ENCODE data around the gene LRCH4.
A peak's percentile ranks its signal among the peaks of the same experiment; 100 is the strongest.

The LRCH4 gene, protein sequence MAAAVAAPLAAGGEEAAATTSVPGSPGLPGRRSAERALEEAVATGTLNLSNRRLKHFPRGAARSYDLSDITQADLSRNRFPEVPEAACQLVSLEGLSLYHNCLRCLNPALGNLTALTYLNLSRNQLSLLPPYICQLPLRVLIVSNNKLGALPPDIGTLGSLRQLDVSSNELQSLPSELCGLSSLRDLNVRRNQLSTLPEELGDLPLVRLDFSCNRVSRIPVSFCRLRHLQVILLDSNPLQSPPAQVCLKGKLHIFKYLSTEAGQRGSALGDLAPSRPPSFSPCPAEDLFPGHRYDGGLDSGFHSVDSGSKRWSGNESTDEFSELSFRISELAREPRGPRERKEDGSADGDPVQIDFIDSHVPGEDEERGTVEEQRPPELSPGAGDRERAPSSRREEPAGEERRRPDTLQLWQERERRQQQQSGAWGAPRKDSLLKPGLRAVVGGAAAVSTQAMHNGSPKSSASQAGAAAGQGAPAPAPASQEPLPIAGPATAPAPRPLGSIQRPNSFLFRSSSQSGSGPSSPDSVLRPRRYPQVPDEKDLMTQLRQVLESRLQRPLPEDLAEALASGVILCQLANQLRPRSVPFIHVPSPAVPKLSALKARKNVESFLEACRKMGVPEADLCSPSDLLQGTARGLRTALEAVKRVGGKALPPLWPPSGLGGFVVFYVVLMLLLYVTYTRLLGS

DNA sequence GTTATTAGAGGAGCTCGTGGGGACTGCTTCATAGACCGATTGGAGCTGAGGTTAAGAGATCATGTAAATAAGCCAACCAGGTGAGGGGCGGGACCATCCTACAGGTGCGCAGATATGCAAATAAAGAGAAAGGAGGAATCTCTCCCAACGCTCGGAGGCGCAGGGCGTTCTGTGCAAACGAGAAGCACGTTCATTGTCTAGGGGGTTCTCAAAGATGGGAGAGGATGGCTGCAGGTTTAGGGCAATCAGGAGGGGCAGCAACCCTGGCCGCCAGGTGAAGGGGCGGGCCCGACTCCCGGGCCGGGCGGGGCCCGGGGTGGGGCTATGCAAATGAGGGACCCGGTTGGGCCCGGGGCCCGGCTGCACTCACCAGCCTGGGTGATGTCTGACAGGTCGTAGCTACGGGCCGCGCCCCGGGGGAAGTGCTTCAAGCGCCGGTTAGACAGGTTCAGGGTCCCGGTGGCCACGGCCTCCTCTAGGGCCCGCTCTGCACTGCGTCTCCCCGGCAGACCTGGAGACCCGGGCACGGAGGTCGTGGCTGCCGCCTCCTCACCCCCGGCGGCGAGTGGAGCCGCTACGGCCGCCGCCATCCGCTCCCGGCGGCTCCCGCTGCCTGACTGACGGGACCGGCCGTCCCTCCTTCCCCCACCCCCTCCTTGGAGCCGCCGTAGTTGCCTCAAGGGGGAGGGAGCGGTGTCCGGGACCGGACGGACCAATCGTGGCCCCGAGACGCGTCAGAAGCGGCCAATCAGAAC, at the start of gene LRCH4:
Gene LRCH4 (minus strand): TSS at position 619 of the 755 bp plus-strand sequence. CDS start 29 bp downstream, at position 590.
- DNase-seq = peak; percentile 48

DNA sequence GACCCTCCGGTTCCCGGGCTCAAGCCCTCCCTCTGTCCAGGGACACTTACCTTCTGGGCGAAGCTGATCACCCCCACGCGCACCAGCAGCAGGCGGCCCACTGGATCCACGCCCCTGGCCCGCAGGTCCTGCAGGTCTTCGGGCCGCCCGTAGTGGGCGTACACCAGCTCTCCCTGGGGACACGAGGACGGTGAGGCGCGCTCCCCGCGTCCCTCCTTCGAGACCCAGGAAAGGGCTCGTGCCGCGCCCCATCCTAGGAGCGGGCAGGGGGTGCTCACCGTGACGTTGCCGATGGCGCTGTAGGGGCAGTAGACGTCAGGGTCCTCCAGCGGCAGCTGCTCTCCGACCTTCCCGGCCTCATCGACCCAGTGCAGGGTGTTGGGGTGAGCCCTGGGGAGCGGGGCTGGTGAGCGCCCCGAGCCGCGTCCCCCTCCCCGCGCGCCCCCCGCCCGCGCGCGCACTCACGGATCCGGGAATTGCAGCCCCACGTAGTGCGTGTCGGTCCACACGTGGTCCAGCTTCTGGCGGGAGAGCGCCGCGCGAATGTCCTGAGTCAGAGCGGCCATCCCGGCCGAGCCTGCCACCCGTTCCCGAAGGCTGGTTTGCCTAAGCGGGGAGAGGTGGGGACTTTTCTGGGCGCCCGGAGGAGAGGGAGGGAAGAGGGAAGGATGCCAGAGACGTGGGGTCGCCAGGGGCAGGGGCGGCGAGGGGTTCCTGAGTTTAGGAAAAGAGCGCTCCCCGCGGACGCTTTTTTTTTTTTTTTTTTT, 47.2 kb upstream of the LRCH4 start:
- DNase-seq = no peak

DNA sequence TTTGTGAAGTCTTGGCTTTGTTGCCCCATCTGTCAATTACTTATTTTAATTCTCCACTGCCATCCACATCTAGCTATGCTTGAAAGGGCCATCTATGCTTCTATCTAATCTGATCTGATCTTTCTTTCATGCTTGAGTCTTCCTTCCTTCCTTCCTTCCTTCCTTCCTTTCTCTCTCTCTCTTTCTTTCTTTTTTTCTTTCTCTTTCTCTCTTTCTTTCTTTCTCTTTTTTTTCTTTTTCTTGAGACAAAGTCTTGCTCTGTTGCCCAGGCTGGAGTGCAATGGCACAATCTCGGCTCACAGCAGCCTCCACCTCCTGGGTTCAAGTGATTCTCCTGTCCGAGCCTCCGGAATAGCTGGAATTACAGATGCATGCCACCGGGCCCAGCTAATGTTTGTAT, 44.1 kb upstream of the LRCH4 start:
- DNase-seq = no peak

DNA sequence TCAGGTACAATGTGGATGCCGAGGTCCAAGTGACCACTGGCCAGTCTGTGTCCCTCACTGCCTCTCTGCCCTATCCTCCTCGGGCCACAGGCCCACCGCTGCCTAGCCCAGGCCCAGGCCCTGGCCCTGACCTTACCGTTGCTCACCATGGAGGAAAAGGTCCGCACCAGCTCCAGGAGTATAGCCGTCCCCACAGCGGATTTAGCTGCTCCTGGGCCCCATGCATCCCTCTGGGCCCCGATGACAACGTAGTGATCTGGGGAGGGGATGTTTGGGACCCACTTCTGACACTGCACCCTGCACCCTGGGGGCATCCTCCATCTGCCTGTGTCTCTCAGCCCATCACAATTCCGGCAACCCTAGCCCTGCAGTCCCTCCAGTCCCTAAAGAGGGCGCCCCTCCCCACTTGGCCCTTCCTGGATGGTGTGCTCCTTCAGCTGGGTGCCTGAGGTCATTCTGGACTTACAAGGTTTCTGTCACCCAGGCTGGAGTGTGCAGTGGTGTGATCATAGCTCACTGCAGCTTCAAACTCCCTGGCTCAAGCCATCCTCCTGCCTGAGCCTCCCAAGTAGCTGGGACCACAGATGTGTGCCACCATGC, 43.3 kb upstream of the LRCH4 start:
- DNase-seq = no peak

DNA sequence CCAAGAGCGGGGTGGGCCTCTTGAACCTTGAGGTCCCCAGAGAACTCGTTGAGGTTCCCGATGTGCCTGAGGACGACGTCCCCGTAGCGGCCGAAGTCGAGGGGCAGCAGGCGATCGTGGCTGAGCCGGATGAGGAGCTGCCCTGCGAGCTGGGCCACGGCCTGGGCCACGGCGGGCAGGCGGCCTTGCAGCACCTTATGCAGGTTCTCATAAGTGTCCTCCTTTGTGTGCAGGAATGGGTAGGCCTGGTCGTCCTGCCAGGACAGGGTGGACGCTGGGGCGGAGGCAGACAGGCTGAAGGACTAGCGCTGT, 41.3 kb upstream of the LRCH4 start:
- no peak for DNase-seq

DNA sequence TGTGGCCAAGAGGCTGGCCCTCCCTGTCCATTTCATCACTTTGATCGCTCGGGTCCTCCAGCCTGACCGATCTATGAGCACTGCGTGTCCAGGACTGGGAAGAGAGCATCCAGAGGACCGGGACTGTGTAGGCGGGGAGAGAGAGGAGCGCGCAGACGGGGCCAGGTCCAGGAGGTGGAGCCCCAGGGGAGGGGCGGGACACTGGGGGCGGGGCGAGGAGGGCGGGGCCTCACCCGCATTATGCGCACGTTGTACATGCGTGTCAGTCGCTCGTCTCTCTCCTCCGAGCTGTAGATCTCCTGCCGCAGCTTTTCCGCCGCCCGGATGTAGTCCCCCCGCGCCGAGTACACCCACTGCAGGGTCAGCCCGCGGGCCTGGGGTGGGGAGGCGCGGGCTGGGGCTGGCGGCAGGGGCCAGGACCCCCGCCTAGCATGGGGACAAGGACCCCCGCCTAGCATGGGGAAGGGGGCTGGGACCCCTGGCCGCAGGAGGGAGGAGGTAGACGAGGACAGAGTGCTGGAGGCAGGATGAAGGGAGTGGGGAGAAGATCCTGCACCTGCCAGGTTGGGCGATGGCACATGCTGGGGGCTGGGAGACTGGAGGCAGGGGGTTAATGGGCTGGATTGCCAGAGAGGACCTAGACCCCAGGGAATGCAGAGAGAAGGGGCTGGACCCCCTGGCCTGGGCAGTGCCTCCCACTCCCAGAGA, 40.8 kb upstream of the LRCH4 start:
- peak; percentile 47 for DNase-seq

DNA sequence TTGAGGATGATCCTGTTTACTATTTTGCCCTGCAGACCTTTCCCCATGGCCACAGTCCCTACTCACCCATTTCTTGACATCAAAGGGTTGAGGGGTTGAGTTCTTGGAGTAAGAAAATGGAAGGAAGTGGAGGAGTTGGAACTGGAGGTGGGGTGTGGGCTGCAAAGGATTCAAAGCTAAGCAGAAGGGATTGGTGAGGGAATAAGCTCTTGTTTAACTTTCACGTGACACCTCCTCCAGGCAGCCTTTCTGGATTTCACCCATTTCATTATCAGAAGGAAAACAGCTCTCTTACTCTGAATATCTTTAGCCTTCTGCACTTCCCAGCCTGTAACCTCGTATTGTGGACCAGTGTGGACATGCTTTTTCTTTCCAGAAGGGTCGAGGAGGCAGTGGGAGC, 40.1 kb upstream of the LRCH4 start:
- no peak for DNase-seq

DNA sequence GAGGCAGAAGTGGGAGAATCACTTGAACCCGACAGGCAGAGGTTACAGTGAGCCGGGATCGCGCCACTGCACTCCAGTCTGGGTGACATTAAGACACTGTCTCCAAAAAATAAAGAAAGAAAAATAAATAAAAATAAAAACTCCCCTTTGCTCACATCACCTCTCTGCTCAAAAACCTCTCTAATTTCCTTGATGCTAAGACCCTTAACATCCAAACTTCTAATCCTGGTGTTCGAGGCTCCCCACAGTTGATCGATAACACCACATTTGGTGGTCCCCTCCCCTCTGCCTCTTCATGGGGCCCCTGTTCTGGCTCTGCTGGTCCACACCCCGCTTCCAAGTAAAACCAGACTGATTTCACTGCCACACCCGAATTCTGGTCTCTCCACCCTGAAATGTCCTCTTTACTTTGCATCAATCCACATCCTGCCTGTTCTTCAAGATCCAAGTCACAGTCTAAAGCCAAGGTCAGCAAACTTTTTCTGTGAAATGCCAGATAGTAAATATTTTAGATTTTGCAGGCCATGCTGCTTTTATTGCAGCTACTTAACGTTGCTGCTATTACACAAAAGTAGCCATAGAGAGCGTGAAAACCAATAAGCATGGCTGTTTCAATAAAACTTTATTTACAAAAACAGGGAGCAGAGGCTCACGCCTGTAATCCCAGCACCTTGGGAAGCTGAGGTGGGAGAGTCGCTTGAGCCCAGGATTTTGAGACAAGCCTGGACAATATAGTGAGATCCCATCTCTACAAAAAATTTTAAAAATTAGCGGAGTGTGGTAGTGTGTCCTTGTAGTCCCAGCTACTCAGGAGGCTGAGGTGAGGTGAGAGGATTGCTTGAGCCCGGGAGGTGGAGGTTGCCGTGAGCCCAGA, 38.3 kb upstream of the LRCH4 start:
- DNase-seq = no peak

DNA sequence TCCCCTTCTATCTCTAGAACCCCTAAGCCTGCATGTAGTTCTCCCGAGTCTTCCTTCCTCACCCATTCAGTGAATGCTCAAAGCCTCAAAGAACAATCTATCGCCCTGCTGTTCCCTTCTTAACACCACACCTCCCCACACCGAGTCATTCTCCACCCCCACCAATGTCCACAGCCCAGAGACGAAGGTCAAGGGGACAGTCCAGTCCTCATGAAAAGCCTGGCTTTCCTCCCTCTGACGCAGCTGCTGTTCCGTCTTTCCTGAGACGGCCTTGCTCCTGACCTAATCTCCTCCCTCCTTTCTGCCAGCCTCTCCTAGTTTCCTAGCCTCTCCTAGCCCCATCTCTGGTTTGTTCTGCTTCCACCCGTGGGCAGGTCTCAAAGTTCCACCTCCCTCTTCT, 35.6 kb upstream of the LRCH4 start:
- DNase-seq = no peak

DNA sequence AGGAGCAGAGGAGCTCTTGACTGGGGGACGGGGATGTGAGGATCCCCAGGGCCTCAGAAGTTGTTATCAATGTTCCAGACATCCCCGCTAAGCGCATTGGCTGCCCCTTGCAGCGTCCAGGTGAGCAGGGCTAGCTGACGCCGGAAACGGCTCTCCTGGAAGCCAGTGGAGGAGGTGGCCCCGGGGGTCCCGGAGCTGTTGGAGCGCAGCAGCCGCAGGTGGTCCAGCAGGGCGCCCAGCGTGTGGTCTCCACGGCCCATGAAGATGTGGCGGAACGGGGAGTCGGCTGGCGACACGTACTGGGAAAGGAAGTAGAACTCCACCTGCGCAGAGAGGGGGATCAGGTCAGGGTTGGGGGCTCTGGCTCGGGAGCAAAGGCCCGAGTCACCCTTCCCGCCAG, 34.9 kb upstream of the LRCH4 start:
- DNase-seq = no peak

DNA sequence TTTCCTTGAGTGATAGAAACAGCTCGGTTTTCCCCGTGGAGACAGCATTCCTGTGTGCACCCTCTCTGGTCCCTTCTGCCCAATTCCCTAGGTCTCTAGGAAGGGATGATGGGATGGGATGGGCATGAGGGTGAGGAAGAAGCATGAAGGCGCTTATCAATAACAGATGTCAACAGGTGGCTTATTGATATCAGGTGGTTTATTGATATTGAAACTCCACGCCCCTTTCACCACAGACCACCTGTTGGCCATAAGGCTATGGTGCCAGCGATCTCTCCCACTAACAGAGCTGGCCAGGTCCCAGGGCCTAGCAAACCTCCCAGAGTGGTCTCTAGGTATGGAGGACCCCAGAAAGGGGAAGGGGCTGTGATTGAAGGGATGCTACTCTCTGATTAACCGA, 34.3 kb upstream of the LRCH4 start:
- DNase-seq = no peak

DNA sequence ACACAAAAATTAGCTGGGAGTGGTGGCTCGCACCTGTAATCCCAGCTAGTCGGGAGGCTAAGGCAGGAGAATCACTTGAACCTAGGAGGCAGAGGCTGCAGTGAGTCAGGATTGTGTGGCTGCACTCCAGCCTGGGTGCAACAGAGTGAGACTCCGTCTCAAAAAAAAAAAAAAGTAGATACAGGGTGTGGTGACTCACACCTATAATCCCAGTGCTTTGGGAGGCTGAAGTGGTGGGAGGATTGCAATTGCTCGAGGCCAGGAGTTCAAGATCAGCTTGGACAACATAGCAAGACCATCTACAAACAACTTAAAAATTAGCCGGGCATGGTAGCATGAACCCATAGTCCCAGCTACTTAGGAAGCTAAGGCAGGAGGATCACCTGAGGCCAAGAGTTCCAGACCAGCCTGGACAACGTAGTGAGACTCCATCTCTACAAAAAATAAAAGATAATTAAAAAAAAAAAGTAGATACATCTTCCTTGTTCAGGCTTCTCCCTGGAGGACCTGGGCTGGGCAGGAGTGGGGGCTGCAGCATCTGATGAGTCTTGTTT, 28.5 kb upstream of the LRCH4 start:
- no peak for DNase-seq

DNA sequence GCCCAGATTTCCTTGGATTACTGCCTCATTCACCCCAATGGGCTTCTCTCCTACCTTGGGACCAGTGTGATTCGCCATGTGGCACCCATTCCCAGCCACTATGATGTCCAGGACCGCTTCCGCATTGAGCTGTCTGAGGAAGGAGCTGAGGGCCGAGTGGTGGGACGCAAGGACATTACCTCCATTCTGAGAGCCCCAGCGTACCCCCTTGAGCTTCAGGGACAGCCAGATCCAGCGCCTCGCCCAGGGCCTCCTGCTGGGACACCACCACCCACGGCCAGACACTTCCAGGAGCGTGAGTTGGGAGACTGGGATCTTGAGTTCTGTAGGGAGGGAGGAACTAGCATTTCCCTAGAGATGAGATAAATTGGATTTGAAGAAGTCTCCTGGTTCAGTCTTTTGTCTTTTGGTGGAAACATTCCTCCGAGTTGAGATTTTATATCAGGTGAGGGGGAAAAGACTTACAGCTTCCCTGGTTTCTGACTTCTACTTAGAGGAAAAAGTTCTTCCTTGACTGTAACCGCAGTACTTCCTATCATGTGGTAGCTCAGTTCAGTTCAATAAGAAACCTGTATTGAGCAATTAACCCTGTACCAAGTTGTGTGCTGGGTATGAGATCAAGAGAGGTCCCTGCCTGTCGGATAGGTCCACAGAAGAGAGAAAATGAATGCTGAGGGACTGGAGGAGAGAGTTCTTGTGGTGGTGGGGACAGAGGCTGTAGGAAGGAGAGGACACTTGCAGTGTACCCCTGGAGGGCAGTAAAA, 27.7 kb upstream of the LRCH4 start:
- no peak for DNase-seq

DNA sequence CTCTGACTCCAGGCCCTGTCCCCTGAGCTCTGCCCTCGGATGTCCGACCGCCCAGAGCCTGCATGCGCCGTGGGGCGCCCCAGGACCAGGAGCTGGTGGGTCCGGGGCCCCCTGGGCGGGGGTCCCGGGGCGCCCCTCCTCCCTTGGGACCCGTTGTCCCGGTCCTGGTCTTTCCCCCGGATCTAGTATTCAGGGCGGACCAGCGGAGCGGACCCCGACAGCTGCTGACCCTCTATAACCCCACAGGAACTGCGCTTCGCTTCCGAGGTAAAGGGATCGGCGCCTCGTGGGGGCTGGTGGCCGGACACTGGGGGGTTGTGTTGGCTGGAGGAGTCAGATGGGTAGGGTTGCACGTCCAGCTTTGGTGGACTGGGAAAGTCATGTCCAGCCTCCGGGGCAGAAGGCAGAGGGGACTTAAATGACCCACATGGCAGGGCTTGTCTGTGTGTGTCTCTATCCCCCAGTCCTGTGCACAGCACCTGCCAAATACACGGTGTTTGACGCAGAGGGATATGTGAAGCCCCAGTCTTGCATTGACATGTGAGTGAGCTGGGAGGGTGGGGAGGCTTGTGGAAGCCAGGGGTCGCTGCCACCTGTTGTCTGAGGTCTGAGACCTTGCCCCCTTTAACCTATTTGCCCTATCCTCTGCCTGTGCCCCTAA, 26.9 kb upstream of the LRCH4 start:
- no peak for DNase-seq

DNA sequence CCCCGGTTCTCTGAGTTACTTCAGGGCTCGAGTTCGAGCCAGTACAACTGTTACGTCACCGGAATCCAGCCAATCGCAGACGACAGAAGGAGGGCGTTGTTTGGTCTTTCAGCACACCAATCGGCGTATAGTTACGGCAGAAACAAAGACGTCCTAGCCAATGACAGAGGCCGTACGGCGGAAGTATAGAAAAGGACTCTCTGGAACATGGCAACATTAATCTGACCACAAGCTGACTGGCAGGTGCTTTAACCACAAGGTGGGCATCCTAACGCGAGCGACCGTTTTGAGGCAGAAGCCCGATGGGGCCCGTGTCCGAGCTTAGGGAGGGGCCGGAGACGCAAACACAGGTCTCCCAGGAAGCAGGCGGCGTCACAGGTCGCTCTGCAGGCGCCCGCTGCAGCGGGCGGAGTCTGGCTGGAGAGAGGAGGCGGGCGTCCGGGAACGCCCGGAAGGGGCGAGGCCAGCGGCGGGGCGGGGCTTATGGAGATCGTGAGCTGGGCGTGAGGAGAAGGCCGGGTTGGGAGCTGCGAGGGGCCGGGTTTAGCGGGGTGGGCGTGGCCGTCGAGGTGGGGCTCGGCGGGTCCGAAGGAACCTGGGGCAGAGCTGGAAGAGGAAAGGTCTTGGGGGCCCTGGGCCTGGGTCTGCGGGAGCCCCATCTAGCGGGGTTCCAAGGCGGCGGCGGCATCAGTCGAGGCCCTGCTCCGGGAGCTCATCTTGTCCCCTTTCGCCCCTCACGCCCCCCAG, 26.2 kb upstream of the LRCH4 start, which contains the start of gene MOSPD3:
Gene MOSPD3 (plus strand): TSS at position 558 of the 747 bp plus-strand sequence. CDS start 252 bp downstream, outside the sequence.
- peak; percentile 94 for DNase-seq

DNA sequence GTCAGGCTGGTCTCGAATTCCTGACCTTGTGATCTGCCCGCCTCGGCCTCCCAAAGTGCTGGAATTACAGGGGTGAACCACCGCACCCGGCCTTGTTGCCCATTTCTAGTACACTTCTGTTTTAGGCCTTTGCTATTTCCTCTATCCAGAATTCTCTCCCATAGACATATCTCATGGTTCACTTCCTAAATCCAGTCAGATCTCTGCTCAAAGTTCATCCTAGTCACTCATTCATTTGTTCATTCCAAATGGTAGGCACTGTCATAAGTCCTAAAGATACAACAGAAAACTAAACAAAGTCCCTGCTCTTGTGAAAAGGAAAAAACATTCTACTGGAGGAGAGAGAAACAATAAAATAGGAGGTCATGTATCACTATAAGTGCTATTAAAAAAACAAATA, 24.0 kb upstream of the LRCH4 start:
- no peak for DNase-seq

DNA sequence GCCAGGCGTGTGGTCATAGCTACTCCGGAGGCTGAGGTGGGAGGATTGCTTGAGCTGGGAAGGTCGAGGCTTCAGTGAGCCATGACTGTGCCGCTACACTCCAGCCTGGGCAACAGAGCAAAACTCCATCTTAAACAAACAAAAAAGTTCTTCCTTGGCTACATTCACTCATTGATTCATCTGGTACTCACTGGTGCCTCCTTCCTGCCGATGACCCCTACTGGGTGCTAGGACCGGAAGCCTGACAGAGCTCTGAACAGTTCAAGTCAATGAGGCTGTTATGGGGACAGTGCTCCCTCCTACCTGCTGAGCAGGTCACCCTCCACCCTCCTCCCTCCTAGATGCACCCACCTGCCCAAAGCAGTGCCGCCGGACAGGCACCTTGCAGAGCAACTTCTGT, 21.2 kb upstream of the LRCH4 start:
- DNase-seq = no peak

DNA sequence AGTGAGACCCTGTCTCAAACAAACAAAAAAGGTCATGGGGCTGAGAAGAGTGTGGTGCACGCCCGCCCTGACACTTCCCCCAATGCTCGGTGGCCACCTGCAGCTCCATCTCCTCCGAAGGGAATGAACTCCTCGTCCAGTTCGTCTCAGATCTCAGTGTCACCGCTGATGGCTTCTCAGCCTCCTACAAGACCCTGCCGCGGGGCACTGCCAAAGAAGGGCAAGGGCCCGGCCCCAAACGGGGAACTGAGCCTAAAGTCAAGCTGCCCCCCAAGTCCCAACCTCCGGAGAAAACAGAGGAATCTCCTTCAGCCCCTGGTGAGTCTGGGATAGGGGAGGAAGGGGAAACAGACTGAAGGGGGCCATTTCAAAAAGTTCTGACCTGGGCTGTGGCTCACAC, 20.4 kb upstream of the LRCH4 start:
- no peak for DNase-seq
